GM18519 (cell line): ENCODE measurements around the gene CUX1.
"Not testable (repeated sequence)": the region's sequence is repeated elsewhere in the genome, so short reads cannot be mapped to it uniquely, and the experiment has no call there.

ENCODE experiments used
- ATAC-seq: cut with Tn5 transposase; IDR thresholded peaks from one replicate; pipeline ENCODE4 v1.9.1; 2021; ENCODE audit warnings: mild to moderate bottlenecking, moderate library complexity; ENCODE audit not compliant: unreplicated experiment, low FRiP score

Gene CUX1

GRCh38 chr7:102028206-102028826 lies 210.9 kb downstream of the CUX1 start:
- no peak for ATAC-seq

GRCh38 chr7:102029616-102030015 lies 212.2 kb downstream of the CUX1 start:
- ATAC-seq, result no peak

GRCh38 chr7:102030696-102031095 lies 213.3 kb downstream of the CUX1 start:
- ATAC-seq, result no peak

GRCh38 chr7:102036958-102037357 lies 219.5 kb downstream of the CUX1 start:
- no peak for ATAC-seq

- ATAC-seq, result no peak
These were observed 222.3 kb downstream of the CUX1 start for GRCh38 chr7:102039706-102040105.

- no peak for ATAC-seq
These were observed 223.1 kb downstream of the CUX1 start for GRCh38 chr7:102040569-102040968.

GRCh38 chr7:102042016-102042656 lies 224.7 kb downstream of the CUX1 start:
- no peak for ATAC-seq

- ATAC-seq, result not testable (repeated sequence)
These were observed 225.4 kb downstream of the CUX1 start for GRCh38 chr7:102042796-102043195.

- no peak for ATAC-seq
These were observed 227.2 kb downstream of the CUX1 start for GRCh38 chr7:102044641-102044983.

GRCh38 chr7:102044984-102045673 lies 227.7 kb downstream of the CUX1 start:
- ATAC-seq, result no peak

GRCh38 chr7:102045681-102046372 lies 228.4 kb downstream of the CUX1 start:
- no peak for ATAC-seq

GRCh38 chr7:102046373-102047117 lies 229.1 kb downstream of the CUX1 start:
- no peak for ATAC-seq

GRCh38 chr7:102047167-102047566 lies 229.7 kb downstream of the CUX1 start:
- no peak for ATAC-seq

GRCh38 chr7:102049765-102050164 lies 232.3 kb downstream of the CUX1 start:
- ATAC-seq, result no peak

GRCh38 chr7:102050864-102051460 lies 233.5 kb downstream of the CUX1 start:
- no peak for ATAC-seq

GRCh38 chr7:102051736-102052135 lies 234.3 kb downstream of the CUX1 start:
- ATAC-seq, result not testable (repeated sequence)

- no peak for ATAC-seq
These were observed 236.7 kb downstream of the CUX1 start for GRCh38 chr7:102054158-102054557.

GRCh38 chr7:102055181-102055976 lies 238.0 kb downstream of the CUX1 start:
- no peak for ATAC-seq

GRCh38 chr7:102059524-102059923 lies 242.1 kb downstream of the CUX1 start:
- no peak for ATAC-seq
